Stimulated activated naive CD4-positive, alpha-beta T cell treated with Interleukin-2 at 50 U/mL for 16 hours (primary cell): ENCODE measurements around the gene ABCG4.
"Not testable (repeated sequence)": the region's sequence is repeated elsewhere in the genome, so short reads cannot be mapped to it uniquely, and the experiment has no call there.

ENCODE experiments used
- DNase-seq: peaks from one replicate; lab custom pipeline; 2025; lab: John Stamatoyannopoulos, UW

The ABCG4 gene

DNA sequence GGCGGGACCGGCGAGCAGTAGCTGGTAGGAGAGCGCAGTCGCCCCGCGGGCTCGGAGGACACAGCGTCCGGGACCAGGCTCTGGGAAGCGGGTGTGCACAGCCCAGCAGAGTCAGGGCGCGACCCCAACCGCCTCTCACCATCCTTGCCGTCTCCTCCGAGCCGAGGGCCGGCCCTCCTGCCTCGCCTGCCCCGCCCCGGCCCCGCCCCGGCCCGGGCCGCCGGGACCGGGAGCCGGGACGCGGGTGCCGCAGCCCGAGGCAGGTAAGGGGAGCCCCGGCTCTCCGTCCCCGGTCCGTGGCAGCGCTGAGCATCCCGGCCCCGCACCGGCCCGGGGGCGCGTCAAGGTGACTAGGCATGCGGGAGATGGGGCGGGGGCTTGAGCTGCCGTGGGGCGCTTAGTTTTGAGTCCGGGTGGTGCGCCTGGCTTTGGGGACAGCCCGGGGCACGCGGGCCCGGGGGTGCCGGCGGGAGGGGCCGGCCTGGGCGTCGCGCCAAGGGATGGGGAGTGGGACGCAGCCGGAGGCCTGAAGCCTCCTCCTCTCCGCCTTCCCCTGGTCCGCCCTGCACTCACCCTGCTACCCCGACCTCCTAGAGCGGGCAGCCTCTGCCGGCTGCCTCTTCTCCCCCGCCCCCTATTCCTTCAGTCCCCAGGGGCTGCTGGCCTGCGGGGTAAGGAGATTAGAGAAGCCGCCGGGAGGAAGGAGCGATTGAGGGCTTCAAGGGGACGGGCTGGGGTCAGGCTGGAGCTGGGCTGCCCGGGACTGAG lies at the start of gene ABCG4:
Gene ABCG4, plus strand, starts transcription at position 35 of the 768 bp plus-strand sequence. CDS start 914 bp downstream, outside the sequence.
- DNase-seq = peak; percentile 10

DNA sequence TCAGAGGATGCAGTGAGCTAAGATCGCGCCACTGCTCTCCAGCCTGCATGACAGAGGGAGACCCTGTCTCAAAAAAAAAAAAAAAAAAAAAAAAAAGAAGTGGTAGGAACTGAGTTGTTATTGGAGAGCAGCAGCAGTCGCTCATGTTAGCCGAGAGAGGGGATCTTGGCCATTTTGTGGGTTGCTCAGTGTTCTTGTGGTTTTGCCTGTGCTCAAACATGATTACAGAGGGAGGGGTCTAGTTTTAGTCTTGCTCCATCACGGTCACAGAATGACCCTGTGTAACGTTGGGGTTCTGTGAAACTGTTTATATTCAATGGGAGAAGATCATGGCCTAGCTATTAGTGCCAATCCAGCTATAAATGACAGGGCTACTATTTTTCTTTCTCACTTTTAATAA lies 49.1 kb upstream of the ABCG4 start:
- DNase-seq = no peak

DNA sequence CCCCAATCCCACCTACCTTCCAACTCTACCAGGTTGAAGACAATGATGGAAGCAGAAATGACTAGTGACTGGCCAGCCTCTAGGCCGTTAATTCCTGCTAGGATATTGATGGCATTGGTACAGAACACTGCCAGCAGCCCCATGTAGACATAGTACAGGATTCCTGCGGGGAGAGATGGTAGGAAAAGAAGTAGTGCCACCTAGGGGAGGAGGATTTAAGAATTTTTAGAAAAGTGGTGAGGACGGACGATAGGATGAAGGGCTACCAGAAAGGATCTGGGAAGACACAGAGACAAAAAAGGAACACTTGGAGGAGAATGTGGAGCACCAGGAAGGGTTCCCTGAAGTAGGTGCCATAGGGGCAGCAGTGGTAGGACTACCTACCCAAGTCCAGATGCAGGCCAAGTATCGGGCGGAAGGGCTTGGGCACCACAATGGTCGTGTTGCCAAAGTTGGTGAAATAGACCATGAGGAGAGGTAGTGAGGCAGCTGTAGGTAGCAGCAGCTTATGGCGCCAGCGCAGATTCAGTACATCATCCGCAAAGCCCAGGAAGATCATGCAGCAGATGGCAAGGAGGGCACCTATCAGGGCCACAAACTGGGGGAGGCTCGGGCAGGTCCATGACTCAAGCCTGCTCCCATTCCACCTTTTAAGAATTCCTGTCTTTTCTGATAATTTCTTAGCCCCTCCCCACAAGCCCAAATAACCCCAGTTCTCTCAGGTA lies 48.4 kb upstream of the ABCG4 start:
- no peak for DNase-seq

GRCh38 chr11:119100994-119101758 lies 47.7 kb upstream of the ABCG4 start:
- DNase-seq = no peak

- DNase-seq = peak; percentile 86
Observed at GRCh38 chr11:119101759-119102423, 47.0 kb upstream of the ABCG4 start, which contains the start of gene DPAGT1. Gene DPAGT1, minus strand, starts transcription at chr11:119101853. Its CDS starts 198 bp downstream, at chr11:119101655.

DNA sequence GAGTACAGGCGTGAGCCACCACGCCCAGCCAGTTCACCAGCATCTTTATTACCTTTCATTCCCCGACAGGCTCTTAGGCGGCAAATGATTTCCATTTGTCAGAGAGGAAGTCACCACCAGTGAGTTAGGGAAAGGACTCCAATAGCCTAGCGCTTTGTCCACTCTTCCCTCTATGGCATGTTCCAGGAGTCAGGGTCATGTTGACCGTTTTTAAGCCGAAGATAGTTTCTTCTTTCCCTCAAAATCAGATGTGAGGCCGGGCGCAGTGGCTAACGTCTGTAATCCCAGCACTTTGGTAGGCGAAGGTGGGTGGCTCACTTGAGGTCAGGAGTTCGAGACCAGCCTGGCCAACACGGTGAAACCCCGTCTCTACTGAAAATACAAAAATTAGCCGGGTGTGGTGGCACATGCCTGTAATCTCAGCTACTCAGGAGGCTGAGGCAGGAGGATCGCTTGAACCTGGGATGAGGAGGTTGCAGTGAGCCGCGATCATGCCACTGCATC lies 45.6 kb upstream of the ABCG4 start:
- not testable (repeated sequence) for DNase-seq

GRCh38 chr11:119103793-119104192 lies 45.1 kb upstream of the ABCG4 start:
- DNase-seq = no peak

GRCh38 chr11:119106564-119107537 lies 42.0 kb upstream of the ABCG4 start, which contains the start of gene C2CD2L:
Gene C2CD2L, plus strand, starts transcription at chr11:119107344. Its CDS starts 398 bp downstream, at chr11:119107742.
- DNase-seq = peak; percentile 90

GRCh38 chr11:119107538-119108145 lies 41.2 kb upstream of the ABCG4 start:
- peak; percentile 6 for DNase-seq

GRCh38 chr11:119108146-119108856 lies 40.6 kb upstream of the ABCG4 start:
- DNase-seq = peak; percentile 26

DNA sequence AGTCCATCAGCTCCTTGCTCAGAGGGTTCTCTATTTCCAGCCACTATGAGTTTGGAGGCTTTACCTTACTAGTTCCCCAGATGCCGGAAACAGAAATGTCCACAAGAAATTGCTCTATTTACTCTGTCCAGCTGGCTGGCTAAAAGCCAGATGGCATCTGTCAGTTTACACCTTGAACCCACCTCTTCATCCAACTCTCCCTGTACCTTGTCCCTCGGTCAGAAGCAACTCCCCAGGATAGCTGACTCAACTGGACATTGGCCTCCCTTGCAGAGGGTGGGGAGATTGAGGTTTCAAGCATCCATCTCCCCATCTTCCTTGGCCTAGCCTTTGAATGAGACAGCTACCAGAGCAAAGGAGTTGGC lies 40.0 kb upstream of the ABCG4 start:
- DNase-seq = no peak

- no peak for DNase-seq
Observed at GRCh38 chr11:119109843-119110242, 39.0 kb upstream of the ABCG4 start.

- DNase-seq = no peak
Observed at GRCh38 chr11:119110439-119110838, 38.4 kb upstream of the ABCG4 start.

DNA sequence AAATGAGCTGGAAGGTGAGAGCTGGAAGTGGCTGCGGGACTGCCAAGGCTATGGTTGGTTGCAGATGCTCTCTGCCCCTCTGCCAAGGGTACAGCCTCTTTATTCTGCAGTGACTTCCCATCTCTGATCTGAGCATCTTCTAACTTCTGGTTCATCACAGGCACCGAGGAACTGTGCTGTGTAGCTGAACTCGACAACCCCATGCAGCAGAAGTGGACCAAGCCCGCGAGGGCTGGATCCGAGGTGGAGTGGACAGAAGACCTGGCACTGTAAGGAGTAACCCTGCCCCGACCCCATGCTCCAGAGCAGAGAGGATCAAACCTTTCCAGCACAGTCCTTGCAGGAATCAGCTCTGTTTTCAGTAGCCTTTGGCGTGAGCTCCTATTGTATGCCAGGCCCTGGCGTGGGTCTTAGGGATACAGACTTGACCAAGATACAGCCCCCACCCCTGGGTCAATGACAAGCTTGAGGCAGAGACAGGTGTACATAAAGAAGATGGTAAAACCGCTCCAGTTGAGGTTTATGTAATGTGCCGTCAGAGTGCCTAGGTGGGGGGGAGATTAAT lies 37.4 kb upstream of the ABCG4 start:
- no peak for DNase-seq

DNA sequence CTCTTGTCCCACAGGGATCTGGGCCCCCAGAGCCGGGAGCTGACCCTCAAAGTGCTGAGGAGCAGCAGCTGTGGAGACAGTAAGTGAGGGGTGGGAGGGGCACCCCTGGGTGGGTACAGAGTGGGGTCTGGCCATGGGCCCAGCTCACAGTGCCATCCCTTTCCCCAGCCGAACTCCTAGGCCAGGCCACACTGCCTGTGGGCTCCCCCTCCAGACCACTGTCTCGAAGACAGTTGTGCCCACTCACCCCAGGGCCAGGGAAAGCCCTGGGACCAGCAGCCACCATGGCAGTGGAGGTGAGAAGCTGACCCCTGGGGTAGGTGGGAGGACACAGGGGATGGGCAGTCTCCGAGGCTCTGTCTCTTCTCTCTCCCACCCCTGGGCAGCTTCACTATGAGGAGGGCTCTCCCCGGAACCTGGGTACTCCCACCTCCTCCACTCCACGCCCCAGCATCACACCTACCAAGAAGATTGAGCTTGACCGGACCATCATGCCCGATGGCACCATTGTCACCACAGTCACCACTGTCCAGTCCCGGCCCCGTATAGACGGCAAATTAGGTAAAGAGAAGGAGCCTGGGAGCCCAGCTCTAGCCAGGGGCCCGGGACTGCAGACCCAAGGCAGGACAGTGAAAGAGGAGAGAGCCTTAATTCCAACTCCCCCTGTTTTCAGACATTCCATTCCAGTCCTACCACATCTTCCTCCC lies 36.4 kb upstream of the ABCG4 start:
- DNase-seq = no peak

DNA sequence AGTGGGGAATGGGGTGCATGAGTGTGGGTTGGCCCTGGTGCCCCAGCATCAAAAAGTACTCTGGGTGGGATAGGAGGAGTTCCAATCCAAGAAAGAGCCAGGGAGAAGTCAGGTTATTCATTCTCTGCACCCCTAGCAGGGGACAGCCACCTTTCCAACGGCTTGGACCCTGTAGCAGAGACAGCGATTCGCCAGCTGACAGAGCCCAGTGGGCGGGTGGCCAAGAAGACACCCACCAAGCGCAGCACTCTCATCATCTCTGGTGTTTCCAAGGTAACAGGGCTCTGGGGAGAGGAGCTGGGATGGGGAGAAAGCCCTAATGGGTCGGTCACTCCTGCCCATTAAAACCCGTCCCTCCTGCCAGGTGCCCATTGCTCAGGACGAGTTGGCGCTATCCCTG lies 35.1 kb upstream of the ABCG4 start:
- no peak for DNase-seq

- DNase-seq = no peak
Observed at GRCh38 chr11:119114351-119114750, 34.5 kb upstream of the ABCG4 start.

GRCh38 chr11:119115484-119116234 lies 33.2 kb upstream of the ABCG4 start:
- DNase-seq = peak; percentile 4
